Smooth muscle cell (in vitro differentiated cells): ENCODE data around the gene AMOTL1. TPM values are rescaled to one million over a fixed set of nuclear protein-coding genes. Genes with fewer than 3 reads are reported as not detected.
"Not testable (repeated sequence)": the region's sequence is repeated elsewhere in the genome, so short reads cannot be mapped to it uniquely, and the experiment has no call there.

ENCODE experiments used
- DNase-seq: peaks from one replicate; lab custom pipeline; 2025; ENCODE audit not compliant: unreplicated experiment; lab: John Stamatoyannopoulos, UW
- H2AFZ ChIP-seq: fragments of 200-600 bp; sonication (generic); 2 replicates; pipeline ENCODE4 v1.6.0; 2016; ENCODE audit warnings: antibody characterized with exemption, low read depth, mild to moderate bottlenecking
- H3F3A ChIP-seq: fragments of 200-600 bp; sonication (generic); 2 replicates; pipeline ENCODE4 v1.6.0; 2017; ENCODE audit warnings: antibody characterized with exemption, low read depth
- H3K27ac ChIP-seq: fragments of 200-600 bp; sonication (generic); 2 replicates; pipeline ENCODE4 v1.5.1; 2016; ENCODE audit warnings: low read depth, mild to moderate bottlenecking
- H3K27me3 ChIP-seq: fragments of 200-600 bp; sonication (generic); 2 replicates; pipeline ENCODE4 v1.6.1; 2016; ENCODE audit warnings: low read depth, mild to moderate bottlenecking
- H3K36me3 ChIP-seq: fragments of 200-600 bp; sonication (generic); 2 replicates; pipeline ENCODE4 v1.5.1; 2016; ENCODE audit warnings: low read depth
- H3K4me1 ChIP-seq: fragments of 200-600 bp; sonication (generic); 2 replicates; pipeline ENCODE4 v1.5.1; 2016; ENCODE audit warnings: low read depth
- H3K4me2 ChIP-seq: fragments of 200-600 bp; sonication (generic); 2 replicates; pipeline ENCODE4 v1.6.0; 2016; ENCODE audit warnings: mild to moderate bottlenecking
- H3K4me3 ChIP-seq: fragments of 200-600 bp; sonication (generic); 2 replicates; pipeline ENCODE4 v1.5.1; 2016; ENCODE audit warnings: mild to moderate bottlenecking
- H3K79me2 ChIP-seq: fragments of 200-600 bp; sonication (generic); 2 replicates; pipeline ENCODE4 v1.6.0; 2016; ENCODE audit warnings: low read depth, mild to moderate bottlenecking
- H3K9ac ChIP-seq: fragments of 200-600 bp; sonication (generic); 2 replicates; pipeline ENCODE4 v1.6.0; 2016; ENCODE audit warnings: low read depth
- H3K9me3 ChIP-seq: fragments of 200-600 bp; sonication (generic); replicated peaks from 2 replicates; pipeline ENCODE4 v1.5.1; 2016; ENCODE audit warnings: low read depth
- H4K20me1 ChIP-seq: fragments of 200-600 bp; sonication (generic); 2 replicates; pipeline ENCODE4 v1.6.0; 2016; ENCODE audit warnings: low read depth
- CTCF ChIP-seq: fragments of 200-600 bp; sonication (generic); IDR thresholded peaks from 2 replicates; pipeline ENCODE4 v1.5.1; 2017; ENCODE audit warnings: borderline replicate concordance, mild to moderate bottlenecking, antibody characterized with exemption; ENCODE audit not compliant: insufficient read depth, poor library complexity, severe bottlenecking
- WGBS: methylation state at CpG from one replicate; pipeline ENCODE4 v1.1.7; 2016; ENCODE audit warnings: low lambda C conversion rate; 5-methylcytosine and 5-hydroxymethylcytosine counted together
- polyA plus RNA-seq: library from polyadenylated mRNA; unstranded; fragments of >200 nt; fragmentation: Nextera tagmentation; extraction: Ambion mirVana; gene quantifications from 2 replicates; pipeline ENCODE4 v1.2.1, GENCODE V29; 2016
- total RNA-seq: library from RNA; depleted of rRNA; stranded (reverse); fragments of >200 nt; gene quantifications from 2 replicates; pipeline ENCODE4 v1.2.3, GENCODE V29; 2014

The AMOTL1 gene
- total and polyA plus RNA-seq, 2 experiments from 2014 or later: 23.4 to 61.0 TPM

- WGBS: 91% methylated on average over 4 of the region's 4 CpGs
- no peak for DNase-seq
- Histone ChIP-seq H3K4me2 (no peak overlapping the region), H3K27me3 (no peaks in the 10 kb centered on the region), H3K4me3 (no peak overlapping the region), H4K20me1 (peaks cover 61% of the 10 kb centered on the region), H3K79me2 (peaks cover 82% of the 10 kb centered on the region), H2AFZ (no peak overlapping the region), H3K27ac (peak overlapping the region; percentile 62), H3K4me1 (no peaks in the 10 kb centered on the region), H3K36me3 (peaks cover 3% of the 10 kb centered on the region), H3K9ac (no peak overlapping the region), H3K9me3 (no peaks in the 10 kb centered on the region), H3F3A (peaks cover 41% of the 10 kb centered on the region)
- no peak for TF ChIP-seq CTCF
Observed at GRCh38 chr11:94806419-94806818, 38.3 kb downstream of the AMOTL1 start.

- H3F3A ChIP-seq: peaks cover 28% of the 10 kb centered on the region
- WGBS: 45% methylated on average over 5 of the region's 5 CpGs
- TF ChIP-seq CTCF: no peak
- H3K79me2 ChIP-seq: peaks cover 62% of the 10 kb centered on the region
- no peak for DNase-seq
- H3K4me2 ChIP-seq: no peak overlapping the region
- no peaks in the 10 kb centered on the region for H3K27me3 ChIP-seq
- H4K20me1 ChIP-seq: peaks cover 33% of the 10 kb centered on the region
- H3K9ac ChIP-seq: no peak overlapping the region
- H3K4me1 ChIP-seq: peaks cover 3% of the 10 kb centered on the region
- peak overlapping the region; percentile 77 for H3K27ac ChIP-seq
- H3K4me3 ChIP-seq: no peak overlapping the region
- no peak overlapping the region for H2AFZ ChIP-seq
- no peaks in the 10 kb centered on the region for H3K36me3 ChIP-seq
- no peaks in the 10 kb centered on the region for H3K9me3 ChIP-seq
Observed at GRCh38 chr11:94809251-94809650, 41.1 kb downstream of the AMOTL1 start.

- Histone ChIP-seq H3K27ac (peak overlapping the region; percentile 77), H4K20me1 (peaks cover 11% of the 10 kb centered on the region), H3F3A (peaks cover 13% of the 10 kb centered on the region), H3K36me3 (peaks cover 19% of the 10 kb centered on the region), H3K4me2 (peak overlapping the region; percentile 36), H3K79me2 (peaks cover 72% of the 10 kb centered on the region)
- DNase-seq, H3K9me3 ChIP-seq, H3K4me1 ChIP-seq, H3K4me3 ChIP-seq, H3K27me3 ChIP-seq, H3K9ac ChIP-seq, H2AFZ ChIP-seq: not testable (repeated sequence)
- 83% methylated on average over 8 of the region's 9 CpGs for WGBS
Observed at GRCh38 chr11:94812724-94813720, 44.9 kb downstream of the AMOTL1 start.

GRCh38 chr11:94814272-94814976 is 46.3 kb downstream of the AMOTL1 start:
- DNase-seq: no peak
- Histone ChIP-seq H3K9ac (no peak overlapping the region), H3K36me3 (peaks cover 25% of the 10 kb centered on the region), H4K20me1 (peaks cover 20% of the 10 kb centered on the region), H3F3A (peaks cover 9% of the 10 kb centered on the region), H3K4me3 (no peak overlapping the region), H2AFZ (no peak overlapping the region), H3K9me3 (peaks cover 4% of the 10 kb centered on the region), H3K4me1 (peaks cover 3% of the 10 kb centered on the region), H3K27ac (peak overlapping the region; percentile 71), H3K27me3 (no peaks in the 10 kb centered on the region), H3K79me2 (peaks cover 79% of the 10 kb centered on the region), H3K4me2 (no peak overlapping the region)
- 81% methylated on average over 7 of the region's 7 CpGs for WGBS
- TF ChIP-seq CTCF: no peak
